SK-N-SH treated with all-trans-retinoic acid at 6 μM for 48 hours (cell line): Measurements from ENCODE around the gene MROH9.
"Not testable (repeated sequence)": the region's sequence is repeated elsewhere in the genome, so short reads cannot be mapped to it uniquely, and the experiment has no call there.

ENCODE experiments used
- ATAC-seq: fragments of 200-7000 bp; cut with Tn5 transposase; 3 replicates; pipeline ENCODE4 v1.9.1; 2020; ENCODE audit warnings: mild to moderate bottlenecking, moderate library complexity
- ARNTL ChIP-seq: fragments of 450-650 bp; formaldehyde crosslinking; IDR thresholded peaks from 2 replicates; pipeline ENCODE4 v1.5.0; 2020; ENCODE audit warnings: low read depth, mild to moderate bottlenecking, moderate library complexity, borderline replicate concordance
- BACH2 ChIP-seq: fragments of 250-450 bp; sonication (Bioruptor Pico); IDR thresholded peaks from 2 replicates; pipeline ENCODE4 v1.9.0; 2021; ENCODE audit warnings: mild to moderate bottlenecking, borderline replicate concordance
- CSRNP3 ChIP-seq: fragments of 250-450 bp; sonication (Bioruptor Pico); IDR thresholded peaks from 2 replicates; pipeline ENCODE4 v1.5.1; 2021; ENCODE audit warnings: mild to moderate bottlenecking, moderate library complexity
- ESRRG ChIP-seq: fragments of 250-450 bp; sonication (Bioruptor Pico); IDR thresholded peaks from 2 replicates; pipeline ENCODE4 v1.6.1; 2021; ENCODE audit warnings: mild to moderate bottlenecking
- OSR1 ChIP-seq: fragments of 250-450 bp; sonication (Bioruptor Pico); IDR thresholded peaks from 2 replicates; pipeline ENCODE4 v1.8.0; 2022; ENCODE audit warnings: moderate library complexity, mild to moderate bottlenecking, inconsistent platforms
- PATZ1 ChIP-seq: fragments of 250-450 bp; sonication (Bioruptor Pico); IDR thresholded peaks from 2 replicates; pipeline ENCODE4 v1.8.0; 2020; ENCODE audit warnings: mild to moderate bottlenecking, moderate library complexity, borderline replicate concordance
- POU6F1 ChIP-seq: fragments of 250-450 bp; sonication (Bioruptor Pico); IDR thresholded peaks from 2 replicates; pipeline ENCODE4 v1.8.0; 2021; ENCODE audit warnings: low read depth, mild to moderate bottlenecking, moderate library complexity, borderline replicate concordance
- PPARA ChIP-seq: fragments of 250-450 bp; sonication (Bioruptor Pico); IDR thresholded peaks from 2 replicates; pipeline ENCODE4 v1.5.0; 2020; ENCODE audit warnings: mild to moderate bottlenecking, borderline replicate concordance
- RARB ChIP-seq: fragments of 250-450 bp; sonication (Bioruptor Pico); IDR thresholded peaks from 2 replicates; pipeline ENCODE4 v1.8.0; 2021; ENCODE audit warnings: mild to moderate bottlenecking, moderate library complexity
- SNAI2 ChIP-seq: fragments of 250-450 bp; sonication (Bioruptor Pico); IDR thresholded peaks from 2 replicates; pipeline ENCODE4 v1.5.0; 2020; ENCODE audit warnings: mild to moderate bottlenecking, moderate library complexity
- TCF4 ChIP-seq: fragments of 250-450 bp; sonication (Bioruptor Pico); IDR thresholded peaks from 2 replicates; pipeline ENCODE4 v1.8.0; 2021; ENCODE audit warnings: mild to moderate bottlenecking, moderate library complexity, borderline replicate concordance
- TOX ChIP-seq: fragments of 250-450 bp; sonication (Bioruptor Pico); IDR thresholded peaks from 2 replicates; pipeline ENCODE4 v1.8.0; 2021; ENCODE audit warnings: mild to moderate bottlenecking, moderate library complexity, borderline replicate concordance
- ZC3H10 ChIP-seq: fragments of 250-450 bp; sonication (Bioruptor Pico); IDR thresholded peaks from 2 replicates; pipeline ENCODE4 v1.5.1; 2021; ENCODE audit warnings: mild to moderate bottlenecking, moderate library complexity
- ZFP3 ChIP-seq: fragments of 250-450 bp; sonication (Bioruptor Pico); IDR thresholded peaks from 2 replicates; pipeline ENCODE4 v1.5.0; 2020; ENCODE audit warnings: mild to moderate bottlenecking, moderate library complexity
- ZFP30 ChIP-seq: fragments of 450-650 bp; formaldehyde crosslinking; IDR thresholded peaks from 2 replicates; pipeline ENCODE4 v1.5.0; 2022; ENCODE audit warnings: mild to moderate bottlenecking, moderate library complexity
- ZNF70 ChIP-seq: fragments of 450-650 bp; formaldehyde crosslinking; IDR thresholded peaks from 2 replicates; pipeline ENCODE4 v1.5.0; 2020; ENCODE audit warnings: mild to moderate bottlenecking, moderate library complexity

MROH9 gene

GRCh38 chr1:170908942-170909341, 26.4 kb upstream of the MROH9 start (continued):
- TF ChIP-seq POU6F1 (CRISPR knock-in tag) (no peak), ZC3H10 (CRISPR knock-in tag) (no peak), PATZ1 (CRISPR knock-in tag) (no peak), ZFP3 (CRISPR knock-in tag) (no peak), OSR1 (CRISPR knock-in tag) (no peak)

- peak; percentile 79 for ATAC-seq
- TF ChIP-seq POU6F1 (CRISPR knock-in tag) = no peak
- TF ChIP-seq RARB (CRISPR knock-in tag) = no peak
- no peak for TF ChIP-seq ZFP3 (CRISPR knock-in tag)
- 0 out of 2 replicates have a peak, but pooled peaks have one; percentile 23 for TF ChIP-seq TOX (CRISPR knock-in tag)
- no peak for TF ChIP-seq ESRRG
- no peak for TF ChIP-seq CSRNP3
Measured at GRCh38 chr1:170910273-170910672, 25.1 kb upstream of the MROH9 start.

GRCh38 chr1:170917373-170917772, 18.0 kb upstream of the MROH9 start:
- TF ChIP-seq ZNF70 (CRISPR knock-in tag) (no peak), SNAI2 (CRISPR knock-in tag) (no peak)
- TF ChIP-seq, all 23 proteins: peak for 0
- ATAC-seq = no peak

- not testable (repeated sequence) for ATAC-seq
Measured at GRCh38 chr1:170924656-170925055, 10.7 kb upstream of the MROH9 start.

- ATAC-seq = peak; percentile 70
- TF ChIP-seq ZNF70 (CRISPR knock-in tag) (no peak), TCF4 (CRISPR knock-in tag) (no peak), ARNTL (CRISPR knock-in tag) (no peak), SNAI2 (CRISPR knock-in tag) (no peak), PPARA (CRISPR knock-in tag) (no peak), BACH2 (no peak), ESRRG (no peak), ZFP30 (CRISPR knock-in tag) (no peak), PATZ1 (CRISPR knock-in tag) (no peak), CSRNP3 (no peak), TOX (CRISPR knock-in tag) (no peak)
Measured at GRCh38 chr1:170927955-170928840, 7.1 kb upstream of the MROH9 start.
